Keratinocyte (primary cell): Measurements from ENCODE around the gene SLC3A2. TPM values are rescaled to one million over a fixed set of nuclear protein-coding genes. Genes with fewer than 3 reads are reported as not detected.

ENCODE experiments used
- DNase-seq: peaks from one replicate; pipeline ENCODE4 v3.0.0-alpha.2; 2011; ENCODE audit warnings: low read depth, missing footprints, low spot score
- FAIRE-seq: peaks from 2 replicates; lab custom pipeline; 2011; peaks lifted over from hg19 to GRCh38; lab: Jason Lieb, UNC
- H2AFZ ChIP-seq: 2 replicates; pipeline ENCODE4 v1.6.0; 2012; ENCODE audit warnings: low read length, control low read depth, inconsistent platforms; ENCODE audit not compliant: control insufficient read depth
- H3K27ac ChIP-seq: 2 replicates; pipeline ENCODE4 v1.5.1; 2011; ENCODE audit warnings: low read length; ENCODE audit not compliant: control insufficient read depth, insufficient read depth
- H3K27me3 ChIP-seq: 3 replicates; pipeline ENCODE4 v1.6.0; 2011; ENCODE audit warnings: low read length; ENCODE audit not compliant: control insufficient read depth, insufficient read depth; ENCODE audit errors: extremely low read depth
- H3K36me3 ChIP-seq, 2 experiments: 2 replicates in 1 of 2; 3 replicates in 1 of 2; pipeline ENCODE4 v1.5.1; 2011; ENCODE audit warnings: low read length in 2 of 2, mild to moderate bottlenecking in 1 of 2; ENCODE audit not compliant: control insufficient read depth in 2 of 2, insufficient read depth in 2 of 2; ENCODE audit errors: extremely low read depth in 1 of 2
- H3K4me1 ChIP-seq: 3 replicates; pipeline ENCODE4 v1.5.1; 2011; ENCODE audit warnings: low read length; ENCODE audit not compliant: control insufficient read depth, insufficient read depth; ENCODE audit errors: extremely low read depth
- H3K4me2 ChIP-seq: 3 replicates; pipeline ENCODE4 v1.6.0; 2011; ENCODE audit warnings: low read depth, low read length; ENCODE audit not compliant: control insufficient read depth, insufficient read depth; ENCODE audit errors: extremely low read depth
- H3K4me3 ChIP-seq, 3 experiments: fragments of 200-600 bp in 1 of 3; sonication (generic) in 1 of 3; 2 replicates in 2 of 3; 3 replicates in 1 of 3; pipeline ENCODE4 v1.5.1; 2011 to 2016; ENCODE audit warnings: low read length in 3 of 3, mild to moderate bottlenecking in 3 of 3, control low read depth in 2 of 3, inconsistent platforms in 1 of 3, low read depth in 1 of 3, mixed read lengths in 1 of 3, mixed run types in 1 of 3, moderate library complexity in 1 of 3; ENCODE audit not compliant: control insufficient read depth in 2 of 3, insufficient read depth in 2 of 3; ENCODE audit errors: extremely low read depth in 1 of 3
- H3K79me2 ChIP-seq: 2 replicates; pipeline ENCODE4 v1.6.0; 2012; ENCODE audit warnings: low read length; ENCODE audit not compliant: control insufficient read depth, insufficient read depth
- H3K9ac ChIP-seq: 3 replicates; pipeline ENCODE4 v1.6.0; 2011; ENCODE audit warnings: low read length; ENCODE audit not compliant: control insufficient read depth, insufficient read depth; ENCODE audit errors: extremely low read depth
- H3K9me1 ChIP-seq: 3 replicates; pipeline ENCODE4 v1.6.0; 2011; ENCODE audit warnings: low read length; ENCODE audit not compliant: control insufficient read depth, insufficient read depth; ENCODE audit errors: extremely low read depth
- H3K9me3 ChIP-seq: 2 replicates; pipeline ENCODE4 v1.5.1; 2012; ENCODE audit warnings: low read depth, low read length; ENCODE audit not compliant: control insufficient read depth
- H4K20me1 ChIP-seq: 3 replicates; pipeline ENCODE4 v1.6.0; 2011; ENCODE audit warnings: low read length; ENCODE audit not compliant: control insufficient read depth, insufficient read depth; ENCODE audit errors: extremely low read depth
- EZH2 ChIP-seq: IDR thresholded peaks from one replicate; pipeline ENCODE4 v1.6.1; 2012; ENCODE audit warnings: inconsistent platforms, mild to moderate bottlenecking, low read length, moderate library complexity
- dilution Hi-C: fragments of 300-500 bp; cut with MboI; formaldehyde crosslinking; loops from one replicate; pipeline ENCODE4 v1.7.0; 2020; ENCODE audit warnings: low sequenced_read_pairs; ENCODE audit not compliant: extremely low pct_ligation_motif_present
- polyA plus RNA-seq, 5 experiments: library from polyadenylated mRNA; depleted of rRNA in 3 of 5; stranded (reverse) in 3 of 5; stranded (forward) in 1 of 5; unstranded in 1 of 5; fragments of >200 nt; gene quantifications; 1 replicate in 1 of 5; 2 replicates in 3 of 5; 3 replicates in 1 of 5; pipeline versions ENCODE4 v1.2.1 to v1.2.3, GENCODE V29; 2011 to 2012; ENCODE audit warnings: missing spikeins in 2 of 5, low read depth in 1 of 5, low replicate concordance in 1 of 5
- TF ChIP-seq, protein P1 (sequence below), 3 experiments: IDR thresholded peaks in 1 of 3; conservative IDR thresholded peaks in 1 of 3; optimal IDR thresholded peaks in 1 of 3; 2 replicates in 2 of 3; 3 replicates in 1 of 3; pipeline versions ENCODE3 to v1.5.1; 2011; ENCODE audit warnings: low read length in 3 of 3, mild to moderate bottlenecking in 3 of 3, moderate library complexity in 2 of 3, control low read depth in 1 of 3, inconsistent platforms in 1 of 3; ENCODE audit not compliant: insufficient read depth in 2 of 3; ENCODE audit errors: extremely low read depth in 1 of 3

The SLC3A2 gene
- polyA plus RNA-seq, 1 donor (not counting 4 experiments of a cell fraction or from before 2014, with no cell fraction given), result 469 TPM

DNA sequence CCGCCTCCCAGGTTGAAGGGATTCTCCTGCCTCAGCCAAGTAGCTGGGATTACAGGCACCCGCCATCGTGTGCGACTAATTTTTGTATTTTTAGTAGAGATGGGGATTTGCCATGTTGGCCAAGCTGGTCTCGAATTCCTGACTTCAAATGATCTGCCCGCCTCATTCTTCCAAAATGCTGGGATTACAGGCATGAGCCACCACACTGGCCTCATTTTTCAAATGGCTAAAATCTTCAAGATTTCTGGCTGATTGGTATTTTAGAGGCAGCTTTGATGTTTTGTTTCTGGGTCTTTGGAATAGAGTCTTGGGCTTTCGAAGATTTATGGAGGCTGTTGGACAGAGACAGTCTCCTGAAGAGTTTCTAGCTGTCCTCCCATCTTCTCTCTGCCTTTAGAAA lies 5.8 kb upstream of the SLC3A2 start:
- peaks cover 0 to 4% of the 10 kb centered on the region in 2 experiments for H3K36me3 ChIP-seq
- TF ChIP-seq, protein P1, sequence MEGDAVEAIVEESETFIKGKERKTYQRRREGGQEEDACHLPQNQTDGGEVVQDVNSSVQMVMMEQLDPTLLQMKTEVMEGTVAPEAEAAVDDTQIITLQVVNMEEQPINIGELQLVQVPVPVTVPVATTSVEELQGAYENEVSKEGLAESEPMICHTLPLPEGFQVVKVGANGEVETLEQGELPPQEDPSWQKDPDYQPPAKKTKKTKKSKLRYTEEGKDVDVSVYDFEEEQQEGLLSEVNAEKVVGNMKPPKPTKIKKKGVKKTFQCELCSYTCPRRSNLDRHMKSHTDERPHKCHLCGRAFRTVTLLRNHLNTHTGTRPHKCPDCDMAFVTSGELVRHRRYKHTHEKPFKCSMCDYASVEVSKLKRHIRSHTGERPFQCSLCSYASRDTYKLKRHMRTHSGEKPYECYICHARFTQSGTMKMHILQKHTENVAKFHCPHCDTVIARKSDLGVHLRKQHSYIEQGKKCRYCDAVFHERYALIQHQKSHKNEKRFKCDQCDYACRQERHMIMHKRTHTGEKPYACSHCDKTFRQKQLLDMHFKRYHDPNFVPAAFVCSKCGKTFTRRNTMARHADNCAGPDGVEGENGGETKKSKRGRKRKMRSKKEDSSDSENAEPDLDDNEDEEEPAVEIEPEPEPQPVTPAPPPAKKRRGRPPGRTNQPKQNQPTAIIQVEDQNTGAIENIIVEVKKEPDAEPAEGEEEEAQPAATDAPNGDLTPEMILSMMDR (optimal IDR thresholded peaks at IDR 0.05 in 1 of 3, IDR thresholded peaks at IDR 0.05 in 1 of 3, conservative IDR thresholded peaks at IDR 0.05 in 1 of 3; ENCODE audit: extremely low read depth in 1 of 3, insufficient read depth in 2 of 3, low read length in 3 of 3), result no peak
- no peak for TF ChIP-seq EZH2

DNA sequence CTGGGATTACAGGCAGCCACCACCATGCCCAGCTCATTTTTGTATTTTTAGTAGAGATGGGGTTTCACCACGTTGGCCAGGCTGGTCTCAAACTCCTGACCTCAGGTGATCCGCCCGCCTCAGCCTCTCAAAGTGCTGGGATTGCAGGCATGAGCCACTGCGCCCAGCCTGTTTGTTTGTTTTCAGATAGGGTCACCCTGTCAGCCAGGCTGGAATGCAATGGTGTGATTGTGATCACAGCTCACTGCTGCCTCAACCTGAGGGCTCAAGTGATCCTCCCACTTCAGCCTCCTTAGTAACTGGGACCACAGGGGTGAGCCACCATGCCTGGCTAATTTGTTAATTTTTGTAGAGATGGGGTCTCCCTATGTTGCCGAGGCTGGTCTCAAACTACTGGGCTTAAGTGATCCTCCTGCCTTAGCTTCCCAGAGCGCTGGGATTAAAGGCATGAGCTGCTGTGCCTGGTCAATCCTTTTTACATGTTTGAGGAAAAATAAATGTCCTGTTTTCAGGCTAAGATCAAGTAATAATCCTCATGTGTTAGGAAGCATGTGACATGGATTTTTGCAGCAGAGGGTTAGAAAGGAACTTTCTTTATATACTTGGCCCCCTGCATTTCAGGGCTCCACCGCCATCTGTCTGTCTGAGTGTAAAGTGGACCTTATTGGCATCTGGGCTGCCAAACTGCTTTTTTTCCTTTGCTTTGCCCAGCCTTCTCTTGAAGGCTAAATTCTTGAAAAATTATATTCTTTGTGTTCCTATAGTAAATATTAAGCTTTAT lies 4.8 kb upstream of the SLC3A2 start:
- H3K79me2 ChIP-seq, result peaks cover 2% of the 10 kb centered on the region
- H3K9ac ChIP-seq, result no peak overlapping the region

More for the DNA sequence above, 5.8 kb upstream of the SLC3A2 start:
- Histone ChIP-seq H3K27me3 (no peaks in the 10 kb centered on the region), H3K9me1 (no peaks in the 10 kb centered on the region), H2AFZ (no peak overlapping the region), H3K4me2 (no peak overlapping the region), H3K27ac (no peak overlapping the region), H3K9ac (no peak overlapping the region), H3K79me2 (no peaks in the 10 kb centered on the region), H3K4me3 (no peak overlapping the region), H3K4me1 (peaks cover 16% of the 10 kb centered on the region), H3K9me3 (no peaks in the 10 kb centered on the region), H4K20me1 (no peaks in the 10 kb centered on the region)
- dilution Hi-C loops, result no loop called here
- DNase-seq, result no peak
- FAIRE-seq, result no peak

More for the DNA sequence above, 4.8 kb upstream of the SLC3A2 start:
- FAIRE-seq (no peak), DNase-seq (no peak)
- H2AFZ ChIP-seq, result no peak overlapping the region
- TF ChIP-seq EZH2, result no peak
- TF ChIP-seq, protein P1 (optimal IDR thresholded peaks at IDR 0.05 in 1 of 3, IDR thresholded peaks at IDR 0.05 in 1 of 3, conservative IDR thresholded peaks at IDR 0.05 in 1 of 3; ENCODE audit: extremely low read depth in 1 of 3, insufficient read depth in 2 of 3, low read length in 3 of 3), result peak in 1 of 3 experiments; percentile 2
- H3K4me3 ChIP-seq, result no peak overlapping the region
- H4K20me1 ChIP-seq, result no peaks in the 10 kb centered on the region
- no peaks in the 10 kb centered on the region for H3K27me3 ChIP-seq
- H3K36me3 ChIP-seq, result peaks cover 0 to 4% of the 10 kb centered on the region in 2 experiments
- no peaks in the 10 kb centered on the region for H3K9me1 ChIP-seq
- dilution Hi-C loops, result no loop called here
- no peaks in the 10 kb centered on the region for H3K9me3 ChIP-seq
- peaks cover 23% of the 10 kb centered on the region for H3K4me1 ChIP-seq
- H3K27ac ChIP-seq, result no peak overlapping the region
- H3K4me2 ChIP-seq, result no peak overlapping the region
